ENCODE data around the gene PSORS1C2.

PSORS1C2 gene

GRCh38 chr6:31116661-31117385 lies 22.0 kb downstream of the PSORS1C2 start:
- Mint-ChIP-seq H3K27ac (no peak overlapping the region), H3K4me3 (no peak overlapping the region), H3K9me3 (no peaks in the 10 kb centered on the region), H3K4me1 (ENCODE audit: low read depth) (peaks cover 2% of the 10 kb centered on the region), H3K36me3 (ENCODE audit: low read depth) (no peaks in the 10 kb centered on the region), H3K27me3 (peaks cover 3% of the 10 kb centered on the region)
- no peak for DNase-seq

- H3K27ac Mint-ChIP-seq: no peak overlapping the region
- no peaks in the 10 kb centered on the region for H3K9me3 Mint-ChIP-seq
- no peak for DNase-seq
Measured at GRCh38 chr6:31115941-31116560, 22.8 kb downstream of the PSORS1C2 start.

GRCh38 chr6:31114970-31115849 lies 23.7 kb downstream of the PSORS1C2 start:
- H3K36me3 Mint-ChIP-seq (ENCODE audit: low read depth): no peaks in the 10 kb centered on the region
- H3K27me3 Mint-ChIP-seq: peaks cover 3% of the 10 kb centered on the region
- no peak overlapping the region for H3K27ac Mint-ChIP-seq
- H3K4me3 Mint-ChIP-seq: no peak overlapping the region
- H3K4me1 Mint-ChIP-seq (ENCODE audit: low read depth): peaks cover 2% of the 10 kb centered on the region
- no peaks in the 10 kb centered on the region for H3K9me3 Mint-ChIP-seq
- DNase-seq: no peak

More at GRCh38 chr6:31115941-31116560, 22.8 kb downstream of the PSORS1C2 start:
- Mint-ChIP-seq H3K4me3 (no peak overlapping the region), H3K36me3 (ENCODE audit: low read depth) (no peaks in the 10 kb centered on the region), H3K4me1 (ENCODE audit: low read depth) (peaks cover 2% of the 10 kb centered on the region), H3K27me3 (peaks cover 3% of the 10 kb centered on the region)

GRCh38 chr6:31114541-31114878 lies 24.4 kb downstream of the PSORS1C2 start, which contains the start of gene PSORS1C1:
PSORS1C1 (plus strand) TSS chr6:31114800; CDS start chr6:31129633, 14,833 bp downstream.
- Mint-ChIP-seq H3K36me3 (ENCODE audit: low read depth) (no peaks in the 10 kb centered on the region), H3K9me3 (no peaks in the 10 kb centered on the region), H3K4me1 (ENCODE audit: low read depth) (peaks cover 2% of the 10 kb centered on the region), H3K27me3 (peaks cover 8% of the 10 kb centered on the region), H3K27ac (no peak within 1 kb of the TSS), H3K4me3 (no peak within 1 kb of the TSS)
- DNase-seq: no peak

GRCh38 chr6:31113861-31114540 lies 24.9 kb downstream of the PSORS1C2 start:
- H3K4me1 Mint-ChIP-seq (ENCODE audit: low read depth): peaks cover 2% of the 10 kb centered on the region
- no peak for DNase-seq
- H3K27me3 Mint-ChIP-seq: peaks cover 10% of the 10 kb centered on the region
- H3K9me3 Mint-ChIP-seq: no peaks in the 10 kb centered on the region
- no peaks in the 10 kb centered on the region for H3K36me3 Mint-ChIP-seq (ENCODE audit: low read depth)
- no peak overlapping the region for H3K27ac Mint-ChIP-seq
- H3K4me3 Mint-ChIP-seq: no peak overlapping the region

- Mint-ChIP-seq H3K27me3 (peaks cover 7% of the 10 kb centered on the region), H3K4me1 (ENCODE audit: low read depth) (peaks cover 2% of the 10 kb centered on the region), H3K4me3 (no peak within 1 kb of the TSS), H3K9me3 (no peaks in the 10 kb centered on the region), H3K27ac (no peak within 1 kb of the TSS), H3K36me3 (ENCODE audit: low read depth) (no peaks in the 10 kb centered on the region)
- no peak for DNase-seq
Measured at GRCh38 chr6:31112478-31112877, 26.4 kb downstream of the PSORS1C2 start, which contains the start of gene C6orf15. C6orf15 (minus strand) TSS chr6:31112575; CDS start chr6:31112555, 20 bp downstream.

- Mint-ChIP-seq H3K27me3 (peaks cover 7% of the 10 kb centered on the region), H3K36me3 (ENCODE audit: low read depth) (no peaks in the 10 kb centered on the region), H3K9me3 (no peaks in the 10 kb centered on the region), H3K4me3 (no peak overlapping the region), H3K4me1 (ENCODE audit: low read depth) (peaks cover 4% of the 10 kb centered on the region), H3K27ac (no peak overlapping the region)
- DNase-seq: no peak
Measured at GRCh38 chr6:31111712-31112111, 27.2 kb downstream of the PSORS1C2 start.

GRCh38 chr6:31110825-31111582 lies 27.9 kb downstream of the PSORS1C2 start:
- H3K27ac Mint-ChIP-seq: no peak overlapping the region
- H3K9me3 Mint-ChIP-seq: no peaks in the 10 kb centered on the region
- H3K4me1 Mint-ChIP-seq (ENCODE audit: low read depth): peaks cover 4% of the 10 kb centered on the region
- H3K4me3 Mint-ChIP-seq: no peak overlapping the region
- peaks cover 7% of the 10 kb centered on the region for H3K27me3 Mint-ChIP-seq
- no peaks in the 10 kb centered on the region for H3K36me3 Mint-ChIP-seq (ENCODE audit: low read depth)
- no peak for DNase-seq

GRCh38 chr6:31107052-31107451 lies 31.8 kb downstream of the PSORS1C2 start:
- Mint-ChIP-seq H3K4me3 (no peak overlapping the region), H3K9me3 (no peaks in the 10 kb centered on the region), H3K27ac (no peak overlapping the region), H3K36me3 (ENCODE audit: low read depth) (no peaks in the 10 kb centered on the region), H3K4me1 (ENCODE audit: low read depth) (peaks cover 6% of the 10 kb centered on the region), H3K27me3 (peaks cover 7% of the 10 kb centered on the region)
- no peak for DNase-seq

GRCh38 chr6:31103136-31103535 lies 35.7 kb downstream of the PSORS1C2 start:
- no peaks in the 10 kb centered on the region for H3K36me3 Mint-ChIP-seq (ENCODE audit: low read depth)
- peaks cover 7% of the 10 kb centered on the region for H3K4me1 Mint-ChIP-seq (ENCODE audit: low read depth)
- no peak overlapping the region for H3K27ac Mint-ChIP-seq
- no peak for DNase-seq
- H3K4me3 Mint-ChIP-seq: no peak overlapping the region
- H3K9me3 Mint-ChIP-seq: no peaks in the 10 kb centered on the region
- H3K27me3 Mint-ChIP-seq: no peaks in the 10 kb centered on the region

GRCh38 chr6:31098449-31098938 lies 40.4 kb downstream of the PSORS1C2 start:
- Mint-ChIP-seq H3K27me3 (no peaks in the 10 kb centered on the region), H3K9me3 (no peaks in the 10 kb centered on the region), H3K27ac (no peak overlapping the region), H3K4me1 (ENCODE audit: low read depth) (peaks cover 40% of the 10 kb centered on the region), H3K36me3 (ENCODE audit: low read depth) (no peaks in the 10 kb centered on the region), H3K4me3 (no peak overlapping the region)
- no peak for DNase-seq

- peaks cover 41% of the 10 kb centered on the region for H3K4me1 Mint-ChIP-seq (ENCODE audit: low read depth)
- no peak overlapping the region for H3K27ac Mint-ChIP-seq
- DNase-seq: no peak
- H3K27me3 Mint-ChIP-seq: no peaks in the 10 kb centered on the region
- H3K9me3 Mint-ChIP-seq: no peaks in the 10 kb centered on the region
- H3K36me3 Mint-ChIP-seq (ENCODE audit: low read depth): no peaks in the 10 kb centered on the region
- H3K4me3 Mint-ChIP-seq: no peak overlapping the region
Measured at GRCh38 chr6:31096656-31097055, 42.2 kb downstream of the PSORS1C2 start.

GRCh38 chr6:31096215-31096614 lies 42.7 kb downstream of the PSORS1C2 start:
- peaks cover 41% of the 10 kb centered on the region for H3K4me1 Mint-ChIP-seq (ENCODE audit: low read depth)
- DNase-seq: no peak
- no peaks in the 10 kb centered on the region for H3K36me3 Mint-ChIP-seq (ENCODE audit: low read depth)
- H3K27ac Mint-ChIP-seq: no peak overlapping the region
- no peak overlapping the region for H3K4me3 Mint-ChIP-seq
- H3K9me3 Mint-ChIP-seq: no peaks in the 10 kb centered on the region
- no peaks in the 10 kb centered on the region for H3K27me3 Mint-ChIP-seq
